ENCODE results near the gene BRD4. TPM values are rescaled to one million over a fixed set of nuclear protein-coding genes. Genes with fewer than 3 reads are reported as not detected.

The BRD4 gene
- total RNA-seq, 4 donors from 2014 or later: 39.5 to 87.9 (median 61.2) TPM

GRCh38 chr19:15244106-15244803 is 88.1 kb downstream of the BRD4 start:
- H3K4me1 ChIP-seq: peaks cover 20 to 23% (median 21%) of the 10 kb centered on the region in 4 donors
- H3K27ac ChIP-seq: no peak overlapping the region
- peaks cover 0 to 21% (median 9%) of the 10 kb centered on the region in 4 donors for H3K36me3 ChIP-seq
- in situ Hi-C loops (cut with MboI; ENCODE audit: low pct_ligation_motif_present in 1 of 4, low pct_unique_long_range_greater_than_20kb in 1 of 4, low sequenced_read_pairs in 3 of 4): no loop called here
- DNase-seq: no peak
- H3K27me3 ChIP-seq: no peaks in the 10 kb centered on the region
- no peak overlapping the region for H3K4me3 ChIP-seq
- no peaks in the 10 kb centered on the region for H3K9me3 ChIP-seq
- intact Hi-C loops (cut with DNase I; ENCODE audit: low total_unique reads): no loop called here
- TF ChIP-seq POLR2AphosphoS5 (IDR thresholded peaks at IDR 0.05): no peak
- WGBS, 2 donors (ENCODE audit: low coverage in 1 of 2): 90 to 100% methylated on average over 1 to 24 of the region's 24 CpGs

GRCh38 chr19:15243236-15243957 is 88.9 kb downstream of the BRD4 start:
- no peak for DNase-seq
- no peak overlapping the region for H3K4me3 ChIP-seq
- no peak for TF ChIP-seq EP300 (IDR thresholded peaks at IDR 0.05; ENCODE audit: low read depth)
- no peak for TF ChIP-seq CTCF (IDR thresholded peaks at IDR 0.05)
- no peak for TF ChIP-seq POLR2A (IDR thresholded peaks at IDR 0.05)
- no peak for TF ChIP-seq POLR2AphosphoS5 (IDR thresholded peaks at IDR 0.05)
- H3K4me1 ChIP-seq: peaks cover 12 to 14% (median 14%) of the 10 kb centered on the region in 4 donors
- in situ Hi-C loops (cut with MboI; ENCODE audit: low pct_ligation_motif_present in 1 of 4, low pct_unique_long_range_greater_than_20kb in 1 of 4, low sequenced_read_pairs in 3 of 4): no loop called here
- H3K9me3 ChIP-seq: no peaks in the 10 kb centered on the region
- intact Hi-C loops (cut with DNase I; ENCODE audit: low total_unique reads): no loop called here
- no peak overlapping the region for H3K27ac ChIP-seq
- no peaks in the 10 kb centered on the region for H3K27me3 ChIP-seq
- peaks cover 0 to 30% (median 13%) of the 10 kb centered on the region in 4 donors for H3K36me3 ChIP-seq
- WGBS, 2 donors (ENCODE audit: low coverage in 1 of 2): 92 to 97% methylated on average over 6 to 17 of the region's 17 CpGs

- 87% methylated on average over 8 of the region's 9 CpGs; no CpG with 5 or more reads in 1 of the 2 donors for WGBS, 2 donors (ENCODE audit: low coverage in 1 of 2)
- no peak overlapping the region for H3K4me3 ChIP-seq
- H3K27me3 ChIP-seq: no peaks in the 10 kb centered on the region
- intact Hi-C loops (cut with DNase I; ENCODE audit: low total_unique reads): no loop called here
- DNase-seq: no peak
- H3K4me1 ChIP-seq: no peaks in the 10 kb centered on the region
- in situ Hi-C loops (cut with MboI; ENCODE audit: low pct_ligation_motif_present in 1 of 4, low pct_unique_long_range_greater_than_20kb in 1 of 4, low sequenced_read_pairs in 3 of 4): no loop called here
- H3K36me3 ChIP-seq: peaks cover 0 to 44% (median 13%) of the 10 kb centered on the region in 4 donors
- no peaks in the 10 kb centered on the region for H3K9me3 ChIP-seq
- no peak overlapping the region for H3K27ac ChIP-seq
- TF ChIP-seq POLR2A (IDR thresholded peaks at IDR 0.05) (no peak), CTCF (IDR thresholded peaks at IDR 0.05) (no peak), EP300 (IDR thresholded peaks at IDR 0.05; ENCODE audit: low read depth) (no peak), POLR2AphosphoS5 (IDR thresholded peaks at IDR 0.05) (no peak)
Observed at GRCh38 chr19:15241259-15241910, 91.0 kb downstream of the BRD4 start.

GRCh38 chr19:15240515-15240914 is 91.8 kb downstream of the BRD4 start:
- Histone ChIP-seq H3K4me3 (no peak overlapping the region), H3K9me3 (no peaks in the 10 kb centered on the region), H3K36me3 (peaks cover 0 to 44% (median 12%) of the 10 kb centered on the region in 4 donors), H3K27me3 (no peaks in the 10 kb centered on the region), H3K4me1 (no peaks in the 10 kb centered on the region), H3K27ac (no peak overlapping the region)
- TF ChIP-seq POLR2A (IDR thresholded peaks at IDR 0.05) (no peak), CTCF (IDR thresholded peaks at IDR 0.05) (no peak)
- intact Hi-C loops (cut with DNase I; ENCODE audit: low total_unique reads): no loop called here
- in situ Hi-C loops (cut with MboI; ENCODE audit: low pct_ligation_motif_present in 1 of 4, low pct_unique_long_range_greater_than_20kb in 1 of 4, low sequenced_read_pairs in 3 of 4): no loop called here
- no peak for DNase-seq
- 89% methylated on average over 9 of the region's 9 CpGs; no CpG with 5 or more reads in 1 of the 2 donors for WGBS, 2 donors (ENCODE audit: low coverage in 1 of 2)
